Calu3 (cell line): ENCODE data around the gene BBIP1. TPM values are rescaled to one million over a fixed set of nuclear protein-coding genes. Genes with fewer than 3 reads are reported as not detected.

Experiments
- Bru-seq: library from RNA; stranded (reverse); fragments of 400-500 nt; gene quantifications from one replicate; lab custom pipeline; 2021; lab: Mats Ljungman, UMichigan
- BruChase-seq, 2 experiments: library from RNA; stranded (reverse); fragments of 400-500 nt; gene quantifications; one replicate each; lab custom pipeline; 2021; lab: Mats Ljungman, UMichigan
- BruUV-seq: library from RNA; stranded (reverse); fragments of 400-500 nt; replicated peaks from 2 replicates; lab custom pipeline; 2021; lab: Mats Ljungman, UMichigan
- CTCF ChIA-PET: fragments of 300-600 bp; sonication (Branson Sonifier 250); formaldehyde crosslinking; loops from one replicate; lab custom pipeline; 2022; ENCODE audit warnings: antibody characterized with exemption; lab: Charles Lee
- DNase-seq: peaks from one replicate; pipeline ENCODE4 v3.0.0; 2022
- H3K27ac Mint-ChIP-seq: one replicate; pipeline ENCODE4 v1.8.0; 2022; ENCODE audit warnings: mixed read lengths; ENCODE audit not compliant: unreplicated experiment
- H3K27me3 Mint-ChIP-seq: one replicate; pipeline ENCODE4 v1.8.0; 2022; ENCODE audit warnings: mixed read lengths; ENCODE audit not compliant: unreplicated experiment
- H3K36me3 Mint-ChIP-seq: one replicate; pipeline ENCODE4 v1.8.0; 2022; ENCODE audit warnings: mild to moderate bottlenecking, moderate library complexity, mixed read lengths; ENCODE audit not compliant: insufficient read depth, unreplicated experiment
- H3K4me1 Mint-ChIP-seq: one replicate; pipeline ENCODE4 v1.8.0; 2022; ENCODE audit warnings: mild to moderate bottlenecking, low read depth, mixed read lengths; ENCODE audit not compliant: unreplicated experiment
- H3K4me3 Mint-ChIP-seq: one replicate; pipeline ENCODE4 v1.8.0; 2022; ENCODE audit warnings: mild to moderate bottlenecking, low read depth, moderate library complexity, mixed read lengths; ENCODE audit not compliant: unreplicated experiment
- H3K9me3 Mint-ChIP-seq: one replicate; pipeline ENCODE4 v1.8.0; 2022; ENCODE audit warnings: low read depth, mixed read lengths; ENCODE audit not compliant: unreplicated experiment
- CTCF ChIP-seq: fragments of 200-600 bp; IDR thresholded peaks from one replicate; pipeline ENCODE4 v1.8.0; 2022; ENCODE audit warnings: antibody characterized with exemption; ENCODE audit not compliant: unreplicated experiment
- intact Hi-C: fragments of 100-400 bp; cut with micrococcal nuclease; formaldehyde crosslinking; loops from one replicate; pipeline ENCODE4 v1.10.0; 2022; ENCODE audit not compliant: unreplicated experiment
- long read RNA-seq: library from polyadenylated mRNA; stranded (forward); transcript quantifications from one replicate; pipeline ENCODE4 v2.0.0, GENCODE V29; 2022
- total RNA-seq: library from RNA; stranded (reverse); gene quantifications from 2 replicates; pipeline ENCODE4 v1.2.3, GENCODE V29; 2022

Gene BBIP1
- total RNA-seq (14.8 and 15.8 TPM in 2 replicates), Bru-seq, nascent RNA (percentile 65 among the genes with signal in this experiment), BruChase-seq, experiment 1, labeled RNA remaining after a 6-hour chase (percentile 61 among the genes with signal in this experiment), BruChase-seq, experiment 2, labeled RNA remaining after a 2-hour chase (percentile 63 among the genes with signal in this experiment)
- long read RNA-seq, transcript BBIP1-207 (4 exons, 2,119 nt) = major isoform, 10 of 16 reads
- long read RNA-seq, partial matches to known transcripts = 2 of 16 reads
- long read RNA-seq, other reads (novel, unspliced or antisense) = 0 of 16 reads

GRCh38 chr10:110918643-110919348, at the start of gene BBIP1:
TSS of gene BBIP1 (minus strand) at chr10:110919180. CDS start at chr10:110918157, 1,023 bp downstream.
- Mint-ChIP-seq H3K4me1 (peaks cover 10% of the 10 kb centered on the region), H3K9me3 (no peaks in the 10 kb centered on the region), H3K36me3 (peaks cover 35% of the 10 kb centered on the region), H3K4me3 (peak within 1 kb of the TSS; percentile 94), H3K27ac (peak within 1 kb of the TSS; percentile 96), H3K27me3 (no peaks in the 10 kb centered on the region)
- no peak for TF ChIP-seq CTCF
- DNase-seq = no peak
- TSS peak; percentile 52 for BruUV-seq
- CTCF ChIA-PET = interaction anchor here (0.6 to 1.8 kb wide), 6 partner anchors 17 to 346 kb away, joined by 3 to 8 read pairs (median 6); partner anchors contain the start of gene ADRA2A
- intact Hi-C loops = no loop called here

GRCh38 chr10:110967645-110968044, 48.7 kb upstream of the BBIP1 start:
- Mint-ChIP-seq H3K27ac (no peak overlapping the region), H3K27me3 (no peaks in the 10 kb centered on the region), H3K4me1 (peaks cover 19% of the 10 kb centered on the region), H3K4me3 (no peak overlapping the region), H3K9me3 (no peaks in the 10 kb centered on the region), H3K36me3 (no peaks in the 10 kb centered on the region)
- TF ChIP-seq CTCF = no peak
- intact Hi-C loops = loop anchor here (5.0 kb wide), 1 partner anchor 35 kb away; no protein-coding TSS in a partner anchor
- DNase-seq = no peak
- no TSS peak for BruUV-seq
- CTCF ChIA-PET = no interaction called here

- Mint-ChIP-seq H3K4me1 (peaks cover 21% of the 10 kb centered on the region), H3K4me3 (no peak overlapping the region), H3K36me3 (no peaks in the 10 kb centered on the region), H3K27me3 (no peaks in the 10 kb centered on the region), H3K27ac (no peak overlapping the region), H3K9me3 (no peaks in the 10 kb centered on the region)
- BruUV-seq = no TSS peak
- no peak for TF ChIP-seq CTCF
- CTCF ChIA-PET = no interaction called here
- no peak for DNase-seq
- intact Hi-C loops = loop anchor here (5.0 kb wide), 1 partner anchor 35 kb away; no protein-coding TSS in a partner anchor
These were observed 48.1 kb upstream of the BBIP1 start for GRCh38 chr10:110967009-110967630.

GRCh38 chr10:110966146-110966545, 47.2 kb upstream of the BBIP1 start:
- Mint-ChIP-seq H3K4me3 (no peak overlapping the region), H3K27ac (no peak overlapping the region), H3K36me3 (no peaks in the 10 kb centered on the region), H3K9me3 (no peaks in the 10 kb centered on the region), H3K4me1 (peaks cover 18% of the 10 kb centered on the region), H3K27me3 (no peaks in the 10 kb centered on the region)
- DNase-seq = no peak
- no peak for TF ChIP-seq CTCF
- intact Hi-C loops = loop anchor here (5.0 kb wide), 1 partner anchor 34 kb away; no protein-coding TSS in a partner anchor
- CTCF ChIA-PET = no interaction called here
- BruUV-seq = no TSS peak
